Lower leg skin (tissue), 3 donors: ENCODE results near the gene ELL.

Experiments used
- POLR2A ChIP-seq, 2 donors: fragments of 450-650 bp; IDR thresholded peaks; one replicate each; pipeline ENCODE4 v1.6.1; 2016 to 2017; ENCODE audit warnings: antibody characterized with exemption in 2 of 2, mild to moderate bottlenecking in 1 of 2, moderate library complexity in 1 of 2
- TF ChIP-seq, protein P1 (sequence below), 3 donors: fragments of 450-650 bp; IDR thresholded peaks; one replicate each; pipeline ENCODE4 v1.5.1; 2016; ENCODE audit warnings: antibody characterized with exemption in 3 of 3, mild to moderate bottlenecking in 3 of 3, moderate library complexity in 2 of 3

DNA sequence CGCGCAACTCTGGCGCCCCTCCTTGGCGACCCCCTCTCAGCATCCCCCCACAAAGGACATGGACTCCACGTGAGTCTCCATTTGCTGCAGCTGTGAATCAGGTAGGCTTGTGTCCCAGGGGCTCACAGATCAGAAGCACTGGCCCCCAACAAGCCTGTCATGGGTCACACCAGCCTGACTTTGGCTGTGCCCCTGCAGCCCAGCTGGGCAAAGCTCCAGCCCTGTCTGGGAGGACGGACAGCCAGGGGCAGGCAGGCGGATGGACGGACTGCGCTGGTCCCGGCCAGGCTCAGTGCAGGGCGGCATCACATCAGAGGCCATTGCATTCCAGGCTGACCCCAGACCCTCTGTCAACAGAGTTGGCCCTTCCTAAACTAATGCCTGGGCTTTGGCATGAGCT lies 55.5 kb downstream of the ELL start:
- TF ChIP-seq, protein P1, sequence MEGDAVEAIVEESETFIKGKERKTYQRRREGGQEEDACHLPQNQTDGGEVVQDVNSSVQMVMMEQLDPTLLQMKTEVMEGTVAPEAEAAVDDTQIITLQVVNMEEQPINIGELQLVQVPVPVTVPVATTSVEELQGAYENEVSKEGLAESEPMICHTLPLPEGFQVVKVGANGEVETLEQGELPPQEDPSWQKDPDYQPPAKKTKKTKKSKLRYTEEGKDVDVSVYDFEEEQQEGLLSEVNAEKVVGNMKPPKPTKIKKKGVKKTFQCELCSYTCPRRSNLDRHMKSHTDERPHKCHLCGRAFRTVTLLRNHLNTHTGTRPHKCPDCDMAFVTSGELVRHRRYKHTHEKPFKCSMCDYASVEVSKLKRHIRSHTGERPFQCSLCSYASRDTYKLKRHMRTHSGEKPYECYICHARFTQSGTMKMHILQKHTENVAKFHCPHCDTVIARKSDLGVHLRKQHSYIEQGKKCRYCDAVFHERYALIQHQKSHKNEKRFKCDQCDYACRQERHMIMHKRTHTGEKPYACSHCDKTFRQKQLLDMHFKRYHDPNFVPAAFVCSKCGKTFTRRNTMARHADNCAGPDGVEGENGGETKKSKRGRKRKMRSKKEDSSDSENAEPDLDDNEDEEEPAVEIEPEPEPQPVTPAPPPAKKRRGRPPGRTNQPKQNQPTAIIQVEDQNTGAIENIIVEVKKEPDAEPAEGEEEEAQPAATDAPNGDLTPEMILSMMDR (IDR thresholded peaks at IDR 0.05) = no peak
- no peak for TF ChIP-seq POLR2A (IDR thresholded peaks at IDR 0.05)
